ENCODE data around the gene PTPRG.

The PTPRG gene

GRCh38 chr3:61806810-61807209 is 245.4 kb downstream of the PTPRG start:
- Histone ChIP-seq H3K79me2 (ENCODE audit: low read length) (no peaks in the 10 kb centered on the region), H2AFZ (ENCODE audit: low read depth, low read length) (no peak overlapping the region), H3K27me3 (ENCODE audit: low read depth, low read length) (no peaks in the 10 kb centered on the region), H3K27ac (ENCODE audit: low read length) (no peak overlapping the region), H3K4me1 (ENCODE audit: low read length) (no peaks in the 10 kb centered on the region), H4K20me1 (ENCODE audit: insufficient read depth, low read length) (no peaks in the 10 kb centered on the region), H3K9ac (ENCODE audit: low read length) (no peak overlapping the region), H3K36me3 (replicated peaks; ENCODE audit: low read depth, low read length) (no peaks in the 10 kb centered on the region), H3K4me3 (ENCODE audit: low read length) (no peak overlapping the region), H3K9me3 (ENCODE audit: insufficient read depth, low read length) (no peaks in the 10 kb centered on the region), H3K4me2 (ENCODE audit: low read length) (no peak overlapping the region)
- TF ChIP-seq EZH2phosphoT487 (IDR thresholded peaks at IDR 0.05; ENCODE audit: low read depth) (no peak), CTCF (IDR thresholded peaks at IDR 0.05; ENCODE audit: low read depth, low read length) (no peak)

DNA sequence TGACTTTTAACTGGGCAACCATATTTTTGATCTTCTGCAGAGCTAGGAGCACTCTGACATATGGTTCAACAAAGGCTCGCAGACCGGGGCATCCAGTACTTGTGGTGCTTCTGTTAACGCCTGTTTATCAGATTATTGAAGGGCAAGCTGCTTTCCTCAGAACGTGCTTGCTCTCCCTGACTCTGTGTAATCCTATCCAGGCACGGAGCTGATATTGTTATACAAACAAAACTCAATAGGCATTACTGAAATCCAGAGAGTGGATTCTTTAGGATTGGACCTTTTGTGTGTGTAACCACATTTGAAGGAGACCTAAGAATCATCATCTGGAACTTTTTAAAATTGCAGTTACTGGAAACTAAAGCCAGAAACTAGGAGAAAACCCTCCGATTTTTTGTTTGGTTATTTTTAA is 246.5 kb downstream of the PTPRG start:
- Histone ChIP-seq H3K27me3 (ENCODE audit: low read depth, low read length) (no peaks in the 10 kb centered on the region), H3K4me2 (ENCODE audit: low read length) (no peak overlapping the region), H4K20me1 (ENCODE audit: insufficient read depth, low read length) (no peaks in the 10 kb centered on the region), H3K9ac (ENCODE audit: low read length) (no peak overlapping the region), H2AFZ (ENCODE audit: low read depth, low read length) (no peak overlapping the region), H3K4me1 (ENCODE audit: low read length) (no peaks in the 10 kb centered on the region), H3K9me3 (ENCODE audit: insufficient read depth, low read length) (no peaks in the 10 kb centered on the region), H3K4me3 (ENCODE audit: low read length) (no peak overlapping the region), H3K79me2 (ENCODE audit: low read length) (no peaks in the 10 kb centered on the region), H3K36me3 (replicated peaks; ENCODE audit: low read depth, low read length) (no peaks in the 10 kb centered on the region), H3K27ac (ENCODE audit: low read length) (no peak overlapping the region)
- no peak for TF ChIP-seq CTCF (IDR thresholded peaks at IDR 0.05; ENCODE audit: low read depth, low read length)
- TF ChIP-seq EZH2phosphoT487 (IDR thresholded peaks at IDR 0.05; ENCODE audit: low read depth) = no peak

GRCh38 chr3:61808526-61808925 is 247.2 kb downstream of the PTPRG start:
- Histone ChIP-seq H3K9ac (ENCODE audit: low read length) (no peak overlapping the region), H3K9me3 (ENCODE audit: insufficient read depth, low read length) (no peaks in the 10 kb centered on the region), H3K4me3 (ENCODE audit: low read length) (no peak overlapping the region), H2AFZ (ENCODE audit: low read depth, low read length) (no peak overlapping the region), H3K27me3 (ENCODE audit: low read depth, low read length) (no peaks in the 10 kb centered on the region), H3K36me3 (replicated peaks; ENCODE audit: low read depth, low read length) (no peaks in the 10 kb centered on the region), H3K4me2 (ENCODE audit: low read length) (no peak overlapping the region), H3K4me1 (ENCODE audit: low read length) (peaks cover under 1% of the 10 kb centered on the region; the same call in 1 of the 2 replicates), H3K27ac (ENCODE audit: low read length) (no peak overlapping the region), H3K79me2 (ENCODE audit: low read length) (no peaks in the 10 kb centered on the region), H4K20me1 (ENCODE audit: insufficient read depth, low read length) (no peaks in the 10 kb centered on the region)
- no peak for TF ChIP-seq CTCF (IDR thresholded peaks at IDR 0.05; ENCODE audit: low read depth, low read length)
- TF ChIP-seq EZH2phosphoT487 (IDR thresholded peaks at IDR 0.05; ENCODE audit: low read depth) = no peak

DNA sequence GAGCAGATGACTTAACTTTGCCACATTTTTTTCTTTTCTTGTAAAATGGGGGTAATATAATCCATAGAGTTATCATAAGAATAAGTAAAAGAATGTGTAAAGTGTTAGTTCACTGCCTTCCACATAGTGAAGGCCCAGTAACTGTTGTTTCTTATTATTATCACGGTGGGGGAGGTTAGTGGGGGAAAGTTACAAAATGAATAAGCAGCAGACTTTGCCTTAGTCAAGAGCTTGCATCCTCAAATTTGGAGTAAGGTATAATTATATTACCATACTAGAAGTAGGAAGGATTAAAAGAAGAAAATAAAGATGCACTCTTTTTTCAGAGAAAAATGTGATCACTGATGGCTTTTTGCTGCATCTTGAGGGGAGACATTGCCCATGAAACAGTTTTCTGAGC is 247.6 kb downstream of the PTPRG start:
- Histone ChIP-seq H3K4me2 (ENCODE audit: low read length) (no peak overlapping the region), H3K9ac (ENCODE audit: low read length) (no peak overlapping the region), H3K27ac (ENCODE audit: low read length) (no peak overlapping the region), H3K27me3 (ENCODE audit: low read depth, low read length) (no peaks in the 10 kb centered on the region), H4K20me1 (ENCODE audit: insufficient read depth, low read length) (no peaks in the 10 kb centered on the region), H3K79me2 (ENCODE audit: low read length) (no peaks in the 10 kb centered on the region), H3K36me3 (replicated peaks; ENCODE audit: low read depth, low read length) (no peaks in the 10 kb centered on the region), H2AFZ (ENCODE audit: low read depth, low read length) (no peak overlapping the region), H3K4me1 (ENCODE audit: low read length) (peaks cover 5% of the 10 kb centered on the region), H3K4me3 (ENCODE audit: low read length) (no peak overlapping the region), H3K9me3 (ENCODE audit: insufficient read depth, low read length) (no peaks in the 10 kb centered on the region)
- TF ChIP-seq EZH2phosphoT487 (IDR thresholded peaks at IDR 0.05; ENCODE audit: low read depth) (no peak), CTCF (IDR thresholded peaks at IDR 0.05; ENCODE audit: low read depth, low read length) (no peak)

Measured in OCI-LY3 (cell line).